GM23338 (cell line): ENCODE results near the gene FBXO28. TPM values are rescaled to one million over a fixed set of nuclear protein-coding genes. Genes with fewer than 3 reads are reported as not detected.
A peak's percentile ranks its signal among the peaks of the same experiment; 100 is the strongest.

Source experiments
- ATAC-seq: fragments of 200-7000 bp; cut with Tn5 transposase; 3 replicates; pipeline ENCODE4 v1.9.1; 2020
- DNase-seq: peaks from one replicate; pipeline ENCODE4 v3.0.0-alpha.2; 2015; ENCODE audit warnings: low spot score
- H2AFZ ChIP-seq: fragments of 200-600 bp; sonication (generic); 2 replicates; pipeline ENCODE4 v1.8.0; 2016; ENCODE audit warnings: antibody characterized with exemption, mild to moderate bottlenecking, moderate library complexity
- H3F3A ChIP-seq: fragments of 200-600 bp; sonication (generic); replicated peaks from 2 replicates; pipeline ENCODE4 v1.8.0; 2017; ENCODE audit warnings: antibody characterized with exemption, mixed run types, low read depth
- H3K27ac ChIP-seq: fragments of 200-600 bp; sonication (generic); 2 replicates; pipeline ENCODE4 v1.6.1; 2016; ENCODE audit warnings: low read depth
- H3K27me3 ChIP-seq: fragments of 200-600 bp; sonication (generic); 2 replicates; pipeline ENCODE4 v1.8.0; 2016; ENCODE audit warnings: mild to moderate bottlenecking, mixed run types, moderate library complexity; ENCODE audit not compliant: insufficient read depth
- H3K36me3 ChIP-seq: fragments of 200-600 bp; sonication (generic); 2 replicates; pipeline ENCODE4 v1.8.0; 2016; ENCODE audit warnings: mild to moderate bottlenecking; ENCODE audit not compliant: insufficient read depth
- H3K4me1 ChIP-seq: fragments of 200-600 bp; sonication (generic); 2 replicates; pipeline ENCODE4 v1.8.0; 2016; ENCODE audit warnings: mild to moderate bottlenecking, moderate library complexity; ENCODE audit not compliant: insufficient read depth
- H3K4me2 ChIP-seq: fragments of 200-600 bp; sonication (generic); 2 replicates; pipeline ENCODE4 v1.7.1; 2017; ENCODE audit warnings: mixed run types
- H3K4me3 ChIP-seq: fragments of 200-600 bp; sonication (generic); 2 replicates; pipeline ENCODE4 v1.6.1; 2016; ENCODE audit warnings: mixed run types
- H3K79me2 ChIP-seq: fragments of 200-600 bp; sonication (generic); replicated peaks from 2 replicates; pipeline ENCODE4 v1.8.0; 2017; ENCODE audit warnings: mild to moderate bottlenecking; ENCODE audit not compliant: insufficient read depth
- H3K9me2 ChIP-seq: fragments of 200-600 bp; sonication (generic); 2 replicates; pipeline ENCODE4 v1.8.0; 2017; ENCODE audit not compliant: insufficient read depth
- H4K20me1 ChIP-seq: fragments of 200-600 bp; sonication (generic); replicated peaks from 2 replicates; pipeline ENCODE4 v1.8.0; 2017; ENCODE audit warnings: mild to moderate bottlenecking; ENCODE audit not compliant: insufficient read depth
- H3K27ac Mint-ChIP-seq: 2 replicates; pipeline ENCODE4 v1.8.0; 2020; ENCODE audit warnings: inconsistent platforms, mild to moderate bottlenecking, moderate library complexity, mixed read lengths
- H3K27me3 Mint-ChIP-seq: 3 replicates; pipeline ENCODE4 v1.8.0; 2022; ENCODE audit warnings: low read depth, mild to moderate bottlenecking, moderate library complexity, mixed read lengths, inconsistent platforms; ENCODE audit not compliant: insufficient read depth, poor library complexity
- H3K36me3 Mint-ChIP-seq: 3 replicates; pipeline ENCODE4 v1.8.0; 2021; ENCODE audit warnings: low read depth, mild to moderate bottlenecking, inconsistent platforms, moderate library complexity, mixed read lengths
- H3K4me1 Mint-ChIP-seq: 3 replicates; pipeline ENCODE4 v1.8.0; 2020; ENCODE audit warnings: mild to moderate bottlenecking, inconsistent platforms, mixed read lengths
- H3K4me3 Mint-ChIP-seq: 3 replicates; pipeline ENCODE4 v1.8.0; 2021; ENCODE audit warnings: moderate library complexity, mild to moderate bottlenecking, inconsistent platforms, mixed read lengths
- H3K9me3 Mint-ChIP-seq: 3 replicates; pipeline ENCODE4 v1.8.0; 2020; ENCODE audit warnings: moderate library complexity, mild to moderate bottlenecking, inconsistent platforms, mixed read lengths
- CREB1 ChIP-seq: fragments of 250-450 bp; sonication (Bioruptor Pico); IDR thresholded peaks from 2 replicates; pipeline ENCODE4 v1.5.0; 2020; ENCODE audit warnings: low read depth, mild to moderate bottlenecking, moderate library complexity
- CTCF ChIP-seq, 2 experiments: fragments of 200-600 bp in 1 of 2; sonication (generic) in 1 of 2; conservative IDR thresholded peaks; 2 replicates each; pipeline versions ENCODE4 v1.5.1 to v1.6.1; 2016 to 2017; ENCODE audit warnings: antibody characterized with exemption in 2 of 2, low read depth in 2 of 2, mild to moderate bottlenecking in 2 of 2, moderate library complexity in 1 of 2
- ETS1 ChIP-seq: IDR thresholded peaks from 2 replicates; pipeline ENCODE4 v1.6.1; 2016; ENCODE audit warnings: antibody characterized with exemption
- EZH2 ChIP-seq: fragments of 200-600 bp; sonication (generic); IDR thresholded peaks from one replicate; pipeline ENCODE4 v1.8.0; 2017; ENCODE audit warnings: antibody characterized with exemption, mild to moderate bottlenecking, low read depth; ENCODE audit not compliant: unreplicated experiment
- EZH2phosphoT487 ChIP-seq: fragments of 200-600 bp; sonication (generic); IDR thresholded peaks from one replicate; pipeline ENCODE4 v1.8.1; 2018; ENCODE audit warnings: antibody characterized with exemption; ENCODE audit not compliant: unreplicated experiment
- JUNB ChIP-seq: IDR thresholded peaks from one replicate; pipeline ENCODE4 v1.6.1; 2016; ENCODE audit warnings: antibody characterized with exemption; ENCODE audit not compliant: unreplicated experiment
- NANOG ChIP-seq: IDR thresholded peaks from 2 replicates; pipeline ENCODE4 v1.6.1; 2016; ENCODE audit warnings: antibody characterized with exemption, borderline replicate concordance
- POLR2AphosphoS5 ChIP-seq: IDR thresholded peaks from 2 replicates; pipeline ENCODE4 v1.6.1; 2016; ENCODE audit warnings: antibody characterized with exemption, low read depth
- REST ChIP-seq: IDR thresholded peaks from one replicate; pipeline ENCODE4 v1.6.1; 2018; ENCODE audit warnings: antibody characterized with exemption; ENCODE audit not compliant: unreplicated experiment
- STAT1 ChIP-seq: IDR thresholded peaks from one replicate; pipeline ENCODE4 v1.6.1; 2016; ENCODE audit warnings: antibody characterized with exemption; ENCODE audit not compliant: unreplicated experiment
- ZNF114 ChIP-seq: fragments of 250-450 bp; sonication (Bioruptor Pico); IDR thresholded peaks from 2 replicates; pipeline ENCODE4 v1.5.0; 2020; ENCODE audit warnings: mild to moderate bottlenecking, moderate library complexity
- ZNF331 ChIP-seq: fragments of 250-450 bp; sonication (Bioruptor Pico); IDR thresholded peaks from 2 replicates; pipeline ENCODE4 v1.5.0; 2020; ENCODE audit warnings: low read depth, mild to moderate bottlenecking, moderate library complexity
- ZNF462 ChIP-seq: fragments of 250-450 bp; sonication (Bioruptor Pico); IDR thresholded peaks from 2 replicates; pipeline ENCODE4 v1.5.0; 2020; ENCODE audit warnings: mild to moderate bottlenecking, moderate library complexity
- polyA plus RNA-seq: library from polyadenylated mRNA; unstranded; fragments of >200 nt; fragmentation: Nextera tagmentation; extraction: Ambion mirVana; gene quantifications from 2 replicates; pipeline ENCODE4 v1.2.1, GENCODE V29; 2016
- total RNA-seq: library from RNA; depleted of rRNA; stranded (reverse); fragments of >200 nt; shearing (Covaris generic); gene quantifications from 2 replicates; pipeline ENCODE4 v1.2.3, GENCODE V29; 2014

Gene FBXO28
- total and polyA plus RNA-seq, 2 experiments from 2014 or later: 16.9 to 45.2 TPM

- Mint-ChIP-seq H3K36me3 (no peaks in the 10 kb centered on the region; the same call in 2 of the 3 replicates), H3K9me3 (no peaks in the 10 kb centered on the region), H3K4me1 (peaks cover 28% of the 10 kb centered on the region), H3K27me3 (no peaks in the 10 kb centered on the region), H3K27ac (no peak overlapping the region; the same call in 1 of the 2 replicates), H3K4me3 (peak overlapping the region; percentile 91)
- Histone ChIP-seq H2AFZ (peak overlapping the region; percentile 7; the same call in 1 of the 2 replicates), H3K9me2 (no peaks in the 10 kb centered on the region), H3K4me1 (peaks cover 16% of the 10 kb centered on the region; the same call in 1 of the 2 replicates), H3K36me3 (no peaks in the 10 kb centered on the region), H3K4me3 (peak overlapping the region; percentile 84), H4K20me1 (peaks cover 15% of the 10 kb centered on the region), H3K79me2 (peaks cover 45% of the 10 kb centered on the region), H3F3A (peaks cover 4% of the 10 kb centered on the region; the same call in 1 of the 2 replicates), H3K27ac (peak overlapping the region; percentile 47; the same call in 1 of the 2 replicates), H3K27me3 (no peaks in the 10 kb centered on the region), H3K4me2 (peak overlapping the region; percentile 53)
- TF ChIP-seq POLR2AphosphoS5 (no peak), CREB1 (CRISPR knock-in tag) (no peak), CTCF (conservative IDR thresholded peaks at IDR 0.05; ENCODE audit: low read depth in 2 of 2) (no peak), REST (no peak), ZNF331 (CRISPR knock-in tag) (no peak), JUNB (no peak), EZH2 (no peak), ZNF114 (CRISPR knock-in tag) (no peak), EZH2phosphoT487 (no peak), ETS1 (no peak), NANOG (no peak), ZNF462 (CRISPR knock-in tag) (no peak), STAT1 (no peak)
- ATAC-seq: no peak
- DNase-seq: no peak
Measured at GRCh38 chr1:224113545-224113917, 380 bp upstream of the FBXO28 start.
